ENCODE results near the gene GRHL1. TPM values are rescaled to one million over a fixed set of nuclear protein-coding genes. Genes with fewer than 3 reads are reported as not detected.
"Not testable (repeated sequence)": the region's sequence is repeated elsewhere in the genome, so short reads cannot be mapped to it uniquely, and the experiment has no call there.

Gene GRHL1
- total RNA-seq, 1 donor from 2014 or later = 123 TPM

- ATAC-seq = not testable (repeated sequence)
These were observed 59.5 kb downstream of the GRHL1 start for GRCh38 chr2:10010861-10011605.

DNA sequence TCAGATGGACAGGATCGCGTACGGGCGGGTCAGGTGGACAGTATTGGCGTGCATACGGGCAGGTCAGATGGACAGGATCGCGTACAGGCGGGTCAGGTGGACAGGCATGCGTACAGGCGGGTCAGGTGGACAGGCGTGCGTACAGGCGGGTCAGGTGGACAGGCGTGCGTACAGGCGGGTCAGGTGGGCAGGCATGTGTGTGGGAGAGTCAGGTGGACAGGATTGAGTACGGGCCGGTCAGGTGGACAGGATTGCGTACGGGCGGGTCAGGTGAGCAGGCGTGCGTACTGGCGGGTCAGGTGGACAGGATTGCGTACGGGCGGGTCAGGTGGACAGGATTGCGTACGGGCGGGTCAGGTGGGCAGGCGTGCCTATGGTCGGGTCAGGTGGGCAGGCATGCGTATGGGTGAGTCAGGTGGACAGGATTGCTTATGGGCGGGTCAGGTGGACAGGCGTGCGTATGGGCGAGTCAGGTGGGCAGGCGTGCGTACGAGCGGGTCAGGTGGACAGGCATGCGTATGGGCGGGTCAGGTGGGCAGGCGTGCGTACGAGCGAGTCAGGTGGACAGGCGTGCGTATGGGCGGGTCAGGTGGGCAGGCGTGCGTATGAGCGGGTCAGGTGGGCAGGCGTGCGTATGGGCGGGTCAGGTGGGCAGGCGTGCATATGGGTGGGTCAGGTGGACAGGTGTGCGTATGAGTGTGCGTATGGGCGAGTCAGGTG is 60.3 kb downstream of the GRHL1 start:
- not testable (repeated sequence) for ATAC-seq

DNA sequence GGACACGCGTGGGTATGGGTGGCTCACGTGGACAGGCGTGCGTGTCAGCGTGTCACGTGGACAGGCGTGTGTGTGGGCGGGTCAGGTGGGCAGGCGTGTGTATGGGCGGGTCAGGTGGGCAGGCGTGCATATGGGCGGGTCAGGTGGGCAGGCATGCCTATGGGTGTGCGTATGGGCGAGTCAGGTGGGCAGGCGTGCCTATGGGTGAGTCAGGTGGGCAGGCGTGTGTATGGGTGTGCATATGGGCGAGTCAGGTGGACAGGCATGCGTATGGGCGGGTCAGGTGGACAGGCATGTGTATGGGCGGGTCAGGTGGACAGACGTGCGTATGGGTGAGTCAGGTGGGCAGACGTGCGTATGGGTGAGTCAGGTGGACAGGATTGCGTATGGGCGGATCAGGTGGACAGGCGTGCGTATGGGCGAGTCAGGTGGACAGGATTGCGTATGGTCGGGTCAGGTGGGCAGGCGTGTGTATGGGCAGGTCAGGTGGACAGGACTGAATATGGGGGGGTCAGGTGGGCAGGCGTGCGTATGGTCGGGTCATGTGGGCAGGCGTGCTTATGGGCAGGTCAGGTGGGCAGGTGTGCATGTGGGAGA is 61.0 kb downstream of the GRHL1 start:
- not testable (repeated sequence) for ATAC-seq

- ATAC-seq = peak; percentile 31
These were observed 61.5 kb downstream of the GRHL1 start for GRCh38 chr2:10012963-10013461.

DNA sequence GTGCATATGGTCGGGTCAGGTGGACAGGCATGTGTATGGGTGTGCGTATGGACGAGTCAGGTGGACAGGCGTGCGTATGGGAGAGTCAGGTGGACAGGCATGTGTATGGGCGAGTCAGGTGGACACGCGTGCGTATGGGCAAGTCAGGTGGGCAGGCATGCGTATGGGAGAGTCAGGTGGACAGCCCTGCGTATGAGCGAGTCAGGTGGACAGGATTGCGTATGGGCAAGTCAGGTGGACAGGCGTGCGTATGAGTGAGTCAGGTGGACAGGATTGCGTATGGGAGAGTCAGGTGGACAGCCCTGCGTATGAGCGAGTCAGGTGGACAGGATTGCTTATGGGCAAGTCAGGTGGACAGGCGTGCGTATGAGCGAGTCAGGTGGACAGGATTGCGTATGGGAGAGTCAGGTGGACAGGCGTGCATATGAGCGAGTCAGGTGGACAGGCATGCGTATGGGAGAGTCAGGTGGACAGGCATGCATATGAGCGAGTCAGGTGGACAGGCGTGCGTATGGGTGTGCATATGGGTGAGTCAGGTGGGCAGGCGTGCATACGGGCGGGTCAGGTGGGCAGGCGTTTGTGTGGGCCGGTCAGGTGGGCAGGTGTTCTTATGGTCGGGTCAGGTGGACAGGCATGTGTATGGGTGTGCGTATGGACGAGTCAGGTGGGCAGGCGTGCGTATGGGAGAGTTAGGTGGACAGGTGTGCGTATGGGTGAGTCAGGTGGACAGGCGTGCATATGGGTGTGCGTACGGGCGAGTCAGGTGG is 62.3 kb downstream of the GRHL1 start:
- not testable (repeated sequence) for ATAC-seq

DNA sequence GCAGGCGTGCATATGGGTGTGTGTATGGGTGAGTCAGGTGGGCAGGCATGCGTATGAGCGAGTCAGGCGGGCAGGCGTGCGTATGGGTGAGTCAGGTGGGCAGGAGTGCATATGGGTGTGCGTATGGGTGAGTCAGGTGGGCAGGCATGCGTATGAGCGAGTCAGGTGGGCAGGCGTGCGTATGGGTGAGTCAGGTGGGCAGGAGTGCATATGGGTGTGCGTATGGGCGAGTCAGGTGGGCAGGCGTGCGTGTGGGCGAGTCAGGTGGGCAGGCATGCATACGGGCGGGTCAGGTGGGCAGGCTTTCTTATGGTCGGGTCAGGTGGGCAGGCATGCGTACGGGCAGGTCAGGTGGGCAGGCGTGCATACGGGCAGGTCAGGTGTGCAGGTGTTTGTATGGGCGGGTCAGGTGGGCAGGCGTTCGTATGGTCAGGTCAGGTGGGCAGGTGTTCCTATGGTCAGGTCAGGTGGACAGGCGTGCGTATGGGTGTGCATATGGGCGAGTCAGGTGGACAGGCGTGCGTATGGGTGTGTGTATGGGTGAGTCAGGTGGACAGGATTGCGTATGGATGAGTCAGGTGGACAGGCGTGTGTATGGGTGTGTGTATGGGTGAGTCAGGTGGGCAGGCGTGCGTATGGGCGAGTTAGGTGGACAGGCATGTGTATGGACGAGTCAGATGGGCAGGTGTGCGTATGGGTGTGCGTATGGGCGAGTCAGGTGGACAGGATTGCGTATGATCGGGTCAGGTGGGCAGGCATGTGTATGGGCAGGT is 63.1 kb downstream of the GRHL1 start:
- ATAC-seq = peak; percentile 84

GRCh38 chr2:10015376-10015989 is 64.0 kb downstream of the GRHL1 start:
- ATAC-seq = not testable (repeated sequence)

DNA sequence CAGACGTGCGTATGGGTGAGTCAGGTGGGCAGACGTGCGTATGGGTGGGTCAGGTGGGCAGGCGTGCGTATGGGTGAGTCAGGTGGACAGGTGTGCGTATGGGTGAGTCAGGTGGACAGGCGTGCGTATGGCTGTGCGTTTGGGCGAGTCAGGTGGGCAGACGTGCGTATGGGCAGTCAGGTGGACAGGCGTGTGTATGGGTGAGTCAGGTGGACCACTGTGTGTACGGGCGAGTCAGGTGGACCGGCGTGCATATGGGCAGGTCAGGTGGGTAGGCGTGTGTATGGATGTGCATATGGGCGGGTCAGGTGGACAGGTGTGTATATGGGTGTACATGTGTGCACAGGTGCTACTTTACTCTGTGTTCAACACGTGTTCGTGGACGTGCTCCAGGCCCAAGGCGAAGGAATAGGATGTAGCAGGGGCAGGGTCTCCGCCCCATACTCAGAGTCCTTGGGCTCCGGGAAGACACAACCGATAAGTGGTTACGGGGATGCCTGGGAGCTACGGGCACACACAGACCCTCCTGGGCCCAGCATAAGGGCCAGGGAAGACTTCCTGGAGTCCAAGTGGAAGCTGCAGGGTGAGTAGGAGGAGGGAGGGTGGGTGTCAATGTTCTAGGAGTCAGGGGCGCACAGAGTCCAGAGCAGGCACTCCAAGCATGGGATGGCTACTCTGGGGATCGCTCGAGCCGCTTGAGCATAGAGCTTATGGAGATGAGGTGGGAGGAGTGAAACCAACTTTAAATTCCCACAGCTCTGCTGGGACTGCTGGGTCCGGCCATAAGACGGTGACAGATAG is 64.7 kb downstream of the GRHL1 start:
- peak; percentile 20 for ATAC-seq

GRCh38 chr2:10016802-10017258 is 65.3 kb downstream of the GRHL1 start:
- no peak for ATAC-seq

- ATAC-seq = no peak
These were observed 65.9 kb downstream of the GRHL1 start for GRCh38 chr2:10017313-10017941.

DNA sequence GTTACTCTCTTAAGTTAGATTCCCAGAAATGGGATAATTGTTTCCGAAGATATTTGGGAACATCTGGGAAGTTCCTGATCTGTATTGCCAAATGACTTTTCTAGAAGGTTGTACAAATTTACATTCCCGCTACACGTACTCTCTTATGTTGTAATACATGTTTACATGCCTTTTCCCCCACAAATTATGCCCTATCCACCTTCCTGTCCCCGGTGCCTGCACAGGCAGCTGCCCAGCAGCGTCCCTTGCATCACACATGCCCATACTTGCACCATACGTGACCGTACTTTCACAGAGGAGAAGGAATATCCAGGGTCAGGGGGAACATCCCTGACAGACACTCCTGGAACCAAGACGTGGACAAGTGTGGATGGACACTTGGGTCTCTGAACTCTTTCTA is 67.7 kb downstream of the GRHL1 start:
- no peak for ATAC-seq

- no peak for ATAC-seq
These were observed 68.3 kb downstream of the GRHL1 start for GRCh38 chr2:10019602-10020400.

DNA sequence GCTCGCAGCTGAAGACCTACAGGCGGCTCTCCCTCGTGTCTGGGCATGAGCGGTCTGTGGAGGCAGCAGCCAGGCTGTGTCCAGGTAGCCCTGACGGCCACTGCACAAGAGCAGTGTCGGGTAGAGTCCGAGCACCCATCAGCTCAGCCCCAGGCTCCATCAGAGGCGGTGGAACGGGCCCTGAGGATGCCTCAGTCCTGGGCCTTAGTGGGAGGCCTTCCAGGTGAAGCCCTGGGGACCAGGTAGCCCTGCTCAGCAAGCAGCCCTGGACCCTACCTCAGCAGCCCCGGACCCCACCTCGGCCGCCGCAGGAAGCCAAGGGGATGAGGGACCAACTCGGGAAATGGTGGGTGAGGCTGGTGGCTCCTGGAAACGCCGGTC is 70.5 kb downstream of the GRHL1 start:
- peak; percentile 9 for ATAC-seq

DNA sequence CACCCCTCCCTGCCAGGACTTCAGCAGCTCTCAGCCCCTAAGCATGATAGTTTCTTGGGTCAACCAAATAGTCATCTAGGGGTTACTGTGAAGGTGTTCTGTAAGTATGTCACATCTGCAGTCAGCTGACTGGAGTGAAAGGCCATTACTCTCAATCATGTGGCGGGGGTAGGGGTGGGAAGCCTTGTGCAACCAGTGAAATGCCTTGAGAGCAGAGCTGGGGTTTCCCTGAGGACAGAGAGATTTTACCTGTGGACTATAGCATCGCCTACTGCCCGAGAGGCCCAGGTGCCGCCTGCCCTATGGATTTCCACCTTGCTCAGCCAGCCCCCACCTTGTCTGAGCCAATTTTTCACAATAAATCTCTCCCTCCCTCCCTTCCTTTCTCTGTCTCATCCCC is 71.0 kb downstream of the GRHL1 start:
- ATAC-seq = no peak

DNA sequence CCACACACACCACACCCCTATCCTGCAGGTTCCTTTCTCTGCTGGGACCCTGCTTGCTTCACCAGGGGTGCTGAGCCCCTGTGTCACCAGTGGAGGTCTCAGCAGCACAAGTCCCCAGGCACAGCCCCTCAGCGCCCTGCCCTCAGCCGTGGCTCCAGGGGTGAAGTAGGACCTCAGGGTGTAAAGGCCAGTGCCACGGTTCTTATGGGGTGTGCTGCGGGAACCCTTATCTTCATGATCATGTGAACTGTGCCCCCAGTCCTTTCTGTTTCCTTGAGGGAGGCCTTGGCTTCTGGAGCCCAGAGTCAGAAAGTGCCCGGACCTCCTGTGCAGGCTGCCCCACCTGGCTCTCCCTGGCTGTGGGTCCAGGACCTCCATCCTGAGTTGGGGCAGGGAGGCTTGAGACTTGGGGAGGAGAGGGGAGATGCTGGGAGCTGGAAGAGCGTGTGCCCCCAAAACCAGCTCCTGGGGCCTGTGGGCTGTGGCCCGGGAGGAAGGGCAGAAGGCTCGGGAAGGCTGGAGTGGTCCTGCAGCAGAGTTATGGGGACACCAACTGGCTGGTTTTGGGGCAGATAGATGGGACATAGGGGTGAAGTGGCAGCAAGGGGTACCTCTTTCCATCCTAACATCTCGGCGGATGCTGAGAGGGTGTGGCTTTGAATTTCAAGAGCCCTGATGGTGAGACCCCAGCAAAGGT is 71.6 kb downstream of the GRHL1 start:
- ATAC-seq = no peak

GRCh38 chr2:10026940-10027569 is 75.6 kb downstream of the GRHL1 start:
- no peak for ATAC-seq

DNA sequence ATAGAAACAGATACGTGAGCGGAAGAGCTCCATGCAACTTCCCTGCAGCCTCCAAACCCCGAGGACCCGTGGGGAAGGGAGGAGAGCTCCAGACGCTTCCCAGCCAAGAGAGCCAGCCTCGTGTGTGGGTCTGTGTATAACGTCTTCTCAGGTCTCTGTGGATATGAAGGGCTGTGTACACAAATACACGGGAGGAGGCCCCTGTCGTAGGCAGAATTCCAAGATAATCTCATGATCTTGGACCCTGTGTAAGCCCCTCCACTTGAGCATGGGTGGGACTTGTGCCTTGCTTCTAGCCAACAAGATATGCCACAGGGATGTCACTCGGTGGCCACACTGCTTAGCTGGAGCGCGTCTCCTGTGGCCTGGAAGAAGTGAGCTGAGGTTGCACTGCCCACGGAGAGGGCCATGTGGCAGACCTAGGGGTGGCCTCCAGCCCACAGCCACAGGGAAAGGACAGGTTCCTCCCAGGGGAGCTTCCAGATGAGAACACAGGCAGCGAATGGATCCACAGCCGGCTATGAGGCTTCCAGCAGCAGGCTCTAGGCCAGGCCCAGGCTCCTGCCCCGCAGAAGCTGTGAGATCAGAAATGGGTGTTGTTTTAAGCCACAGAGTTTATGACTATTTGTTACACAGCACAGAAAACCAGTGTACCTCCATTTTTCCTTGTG is 76.3 kb downstream of the GRHL1 start:
- no peak for ATAC-seq

All from esophagus mucosa (tissue), 1 donor.